HUDEP-2 (cell line): Measurements from ENCODE around the gene ETV6.

Experiments
- DNase-seq, 76 experiments: peaks; one replicate each; lab custom pipeline; 2025; ENCODE audit not compliant: unreplicated experiment in 76 of 76; lab: John Stamatoyannopoulos, UW

The ETV6 gene

DNA sequence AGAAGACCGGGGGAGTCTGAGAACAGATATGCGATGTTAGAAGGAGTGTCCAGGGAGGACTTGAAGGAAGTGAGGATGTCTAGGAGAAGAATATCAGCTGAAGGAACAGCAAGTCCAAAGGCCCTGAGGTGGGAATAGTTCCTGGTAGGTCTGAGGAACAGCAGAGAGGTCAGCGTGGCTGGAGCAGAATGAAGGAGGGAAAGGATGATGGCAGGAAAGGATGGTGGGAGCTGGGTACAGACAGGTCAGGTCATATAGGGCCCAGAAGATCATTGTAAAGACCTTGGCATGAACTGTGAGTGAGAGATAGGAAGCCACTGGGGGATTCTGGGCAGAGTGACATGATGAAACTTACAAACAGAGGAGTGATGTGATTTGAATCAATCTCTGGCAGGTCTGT is 171.0 kb downstream of the ETV6 start:
- DNase-seq, result no peak

DNA sequence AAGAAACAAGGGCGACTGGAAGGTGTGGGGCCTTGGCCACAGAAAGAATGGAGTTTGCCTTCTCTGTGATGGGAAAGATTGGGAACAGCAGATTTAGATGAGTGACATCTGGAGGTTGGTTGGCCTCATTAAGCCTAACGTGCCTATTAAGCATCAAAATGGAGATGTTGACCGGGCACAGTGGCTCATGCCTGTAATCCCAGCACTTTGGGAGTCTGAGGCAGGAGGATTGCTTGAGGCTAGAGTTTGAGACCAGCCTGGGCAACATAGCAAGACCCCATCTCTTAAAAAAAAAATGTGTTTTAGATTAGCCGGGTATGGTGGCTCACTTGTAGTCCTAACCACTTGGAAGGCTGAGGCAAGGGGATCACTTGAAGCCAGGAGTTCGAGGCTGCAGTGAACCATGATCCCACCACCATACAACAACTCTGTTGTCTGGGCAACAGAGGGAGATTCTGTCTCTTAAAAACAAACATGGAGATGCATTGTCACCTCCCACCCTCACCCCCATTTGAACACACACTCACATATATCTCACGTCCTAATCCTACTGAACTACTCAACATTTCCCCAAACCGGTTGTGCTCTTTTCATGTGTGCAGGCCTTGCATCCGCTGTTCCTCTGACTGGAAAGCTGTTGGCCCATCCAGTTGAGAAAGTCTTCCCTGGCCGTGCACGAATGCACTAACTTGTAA is 172.1 kb downstream of the ETV6 start:
- DNase-seq, result no peak

GRCh38 chr12:11822081-11822834 is 172.8 kb downstream of the ETV6 start:
- DNase-seq, result no peak

GRCh38 chr12:11823043-11823442 is 173.6 kb downstream of the ETV6 start:
- no peak for DNase-seq

GRCh38 chr12:11823593-11823992 is 174.1 kb downstream of the ETV6 start:
- no peak for DNase-seq

DNA sequence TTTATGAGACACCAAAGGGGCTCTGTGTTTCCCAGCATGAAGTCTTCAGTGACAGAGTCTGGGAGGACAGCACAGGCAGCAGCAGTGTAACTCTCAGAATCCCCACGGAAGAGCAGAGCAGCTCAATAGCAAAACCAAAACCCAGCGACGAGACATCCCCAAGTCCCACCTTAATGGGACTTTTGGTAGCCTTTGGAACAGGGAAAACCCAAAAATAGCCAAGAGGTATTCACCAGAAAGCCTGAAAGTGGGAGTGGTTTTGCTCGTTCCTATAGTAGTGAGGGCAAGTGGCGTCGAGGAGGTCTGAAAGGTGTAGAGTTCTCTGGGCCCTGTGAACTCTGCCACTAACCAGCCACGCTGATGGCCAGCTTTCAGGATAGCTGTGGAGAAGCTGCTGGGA is 174.6 kb downstream of the ETV6 start:
- no peak for DNase-seq

DNA sequence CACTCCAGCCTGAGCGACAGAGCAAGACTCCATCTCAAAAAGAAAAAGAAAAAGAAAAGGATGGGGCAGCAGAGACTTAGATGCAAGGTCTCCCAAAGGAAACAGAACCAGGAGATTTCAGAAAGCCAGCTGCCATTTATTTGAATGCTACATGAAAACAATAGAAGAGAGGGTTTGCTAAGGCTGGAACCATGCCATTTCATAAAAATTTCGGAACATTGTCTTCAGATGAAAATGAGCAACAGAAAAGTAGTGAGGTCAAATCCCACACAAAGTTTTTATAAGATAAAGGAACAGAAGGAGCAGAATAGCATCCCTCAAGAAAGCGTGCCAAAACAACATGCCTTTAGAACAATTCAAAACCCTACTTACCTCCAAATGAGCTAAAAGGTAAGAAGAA is 175.3 kb downstream of the ETV6 start:
- no peak for DNase-seq

DNA sequence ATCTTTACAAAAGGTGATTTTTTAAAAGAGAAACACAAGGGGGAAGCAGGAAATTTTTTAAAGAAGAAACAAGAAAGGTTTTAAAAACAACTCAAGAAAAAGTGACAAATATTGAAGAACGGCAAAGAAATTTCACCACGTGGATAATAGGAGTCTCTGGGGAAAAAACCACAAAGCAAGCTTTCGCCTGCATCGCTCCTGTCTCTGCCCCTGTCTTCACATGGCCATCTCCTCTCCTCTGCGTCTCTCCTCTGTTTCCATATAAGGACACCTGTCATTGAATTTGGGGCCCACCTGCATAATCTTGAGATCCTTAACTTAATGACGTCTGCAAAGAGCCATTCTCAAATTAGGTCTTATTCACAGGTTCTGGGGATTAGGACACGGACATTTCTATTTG is 175.8 kb downstream of the ETV6 start:
- DNase-seq, result no peak

- no peak for DNase-seq
Observed at GRCh38 chr12:11826574-11826973, 177.1 kb downstream of the ETV6 start.

DNA sequence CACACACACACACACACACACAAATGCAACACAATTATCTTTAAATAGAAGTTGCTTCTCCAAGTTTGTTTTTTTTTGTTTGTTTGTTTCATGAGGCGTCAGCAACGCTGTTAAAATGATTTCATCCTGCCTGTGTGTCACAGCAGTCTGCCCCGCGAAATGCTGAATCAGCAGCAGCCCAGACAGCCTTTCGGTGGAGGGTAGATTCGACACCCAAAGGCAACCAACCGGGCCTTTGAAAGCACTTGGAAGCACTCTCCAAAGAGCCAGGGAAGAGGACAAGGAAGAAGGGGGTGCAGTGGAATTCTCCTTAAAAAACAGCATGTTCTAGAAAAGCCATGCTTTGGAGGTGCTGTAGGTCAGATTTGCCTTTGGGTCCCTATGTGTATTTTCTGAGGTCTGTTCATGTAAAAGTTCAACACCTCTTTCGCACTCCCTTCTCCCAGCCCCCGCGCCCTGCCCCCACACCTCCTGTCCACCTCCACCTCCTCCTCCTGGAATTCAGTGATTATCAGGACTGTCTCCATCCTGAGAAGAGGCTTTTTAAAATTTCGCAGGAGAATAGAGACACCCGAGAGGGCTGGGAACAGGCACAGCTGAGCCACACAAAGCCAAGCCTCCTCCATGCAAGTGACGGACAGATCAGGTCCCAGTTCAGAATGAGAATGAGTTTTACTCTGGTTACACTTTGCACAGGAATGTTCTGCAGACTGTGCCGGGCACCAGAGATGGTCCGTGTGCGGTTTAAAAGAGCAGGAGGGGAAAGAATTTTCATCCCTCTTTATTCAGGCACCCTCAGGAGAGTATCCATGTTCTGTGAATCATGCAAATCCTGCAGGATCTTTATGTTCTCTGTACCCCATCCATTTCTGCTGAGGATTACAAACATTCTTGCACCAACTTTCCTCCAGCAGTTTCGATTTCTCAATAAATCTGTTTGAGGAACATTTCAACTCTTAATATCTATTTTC is 177.9 kb downstream of the ETV6 start:
- DNase-seq, result no peak

- DNase-seq, result no peak
Observed at GRCh38 chr12:11829764-11830194, 180.3 kb downstream of the ETV6 start.

GRCh38 chr12:11830307-11830801 is 180.9 kb downstream of the ETV6 start:
- no peak for DNase-seq

DNA sequence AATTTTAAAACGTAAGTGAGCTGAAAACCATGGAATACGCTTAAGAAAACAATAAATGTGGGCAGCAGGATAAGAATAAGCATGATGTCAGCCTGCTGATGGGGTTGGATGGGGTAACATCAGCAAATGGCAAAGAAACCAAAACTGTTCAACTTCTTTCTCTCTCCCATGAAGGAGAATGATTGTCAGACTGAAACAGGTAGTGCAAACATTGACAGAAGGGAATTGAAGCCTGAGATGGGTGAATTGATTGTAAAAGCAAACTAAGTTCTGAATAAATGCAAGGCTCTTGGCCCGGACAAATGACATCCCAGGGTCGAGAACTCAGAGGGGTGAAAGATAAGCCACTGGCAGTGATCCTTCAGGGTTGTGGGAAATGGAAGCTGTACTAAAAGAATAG is 182.6 kb downstream of the ETV6 start:
- DNase-seq, result no peak

GRCh38 chr12:11833174-11833895 is 183.9 kb downstream of the ETV6 start:
- DNase-seq, result no peak

DNA sequence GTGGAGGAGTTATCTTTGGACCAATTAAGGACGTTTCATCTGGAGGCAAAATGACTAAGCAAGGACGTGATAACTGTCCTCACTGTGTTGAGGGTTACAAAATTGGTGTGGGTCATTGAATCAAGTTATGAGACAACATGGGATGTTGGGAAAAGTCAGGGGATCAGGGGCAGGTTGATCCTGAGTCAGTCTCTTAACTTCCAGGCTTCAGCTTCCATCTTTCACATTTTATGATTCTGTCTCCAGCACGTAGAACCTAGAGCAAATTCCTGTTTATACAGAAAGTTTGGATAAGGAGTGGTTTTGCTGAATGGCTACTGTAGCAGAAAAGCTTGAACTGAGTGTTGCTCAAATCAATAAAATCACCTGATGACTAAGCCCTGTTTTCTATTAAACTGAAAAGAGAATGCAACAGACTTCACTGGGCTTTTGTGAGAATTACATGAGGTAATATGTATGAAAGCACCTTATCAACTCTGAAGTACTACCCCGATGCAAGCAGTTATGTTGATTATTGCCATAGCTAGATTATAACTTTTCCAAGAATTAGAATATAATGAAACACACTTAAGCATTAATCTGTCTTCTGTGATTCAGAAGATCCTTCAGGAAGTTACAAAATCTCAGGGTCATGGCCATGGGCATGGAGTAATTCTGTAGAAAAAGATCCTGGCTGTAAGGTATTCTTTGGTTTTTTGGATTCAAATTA is 184.8 kb downstream of the ETV6 start:
- DNase-seq, result no peak

DNA sequence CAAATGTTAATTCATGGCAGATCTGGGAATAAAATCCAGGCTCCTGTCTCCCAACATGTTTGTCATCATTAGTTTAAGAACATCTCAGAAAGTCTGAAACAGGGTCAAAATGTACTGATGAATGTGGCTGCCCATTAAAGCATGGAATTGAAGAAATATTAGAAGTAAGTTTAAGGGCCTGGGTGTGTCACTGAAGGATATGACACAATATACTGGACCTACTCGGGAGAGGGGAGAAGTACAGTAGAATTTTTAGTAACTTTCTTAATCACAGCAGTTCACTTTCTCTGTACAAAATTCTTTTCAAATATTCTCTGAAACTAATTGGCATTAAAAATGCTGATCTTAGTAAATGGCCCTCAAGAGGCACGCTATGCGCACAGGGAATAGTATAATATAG is 185.5 kb downstream of the ETV6 start:
- DNase-seq, result no peak

DNA sequence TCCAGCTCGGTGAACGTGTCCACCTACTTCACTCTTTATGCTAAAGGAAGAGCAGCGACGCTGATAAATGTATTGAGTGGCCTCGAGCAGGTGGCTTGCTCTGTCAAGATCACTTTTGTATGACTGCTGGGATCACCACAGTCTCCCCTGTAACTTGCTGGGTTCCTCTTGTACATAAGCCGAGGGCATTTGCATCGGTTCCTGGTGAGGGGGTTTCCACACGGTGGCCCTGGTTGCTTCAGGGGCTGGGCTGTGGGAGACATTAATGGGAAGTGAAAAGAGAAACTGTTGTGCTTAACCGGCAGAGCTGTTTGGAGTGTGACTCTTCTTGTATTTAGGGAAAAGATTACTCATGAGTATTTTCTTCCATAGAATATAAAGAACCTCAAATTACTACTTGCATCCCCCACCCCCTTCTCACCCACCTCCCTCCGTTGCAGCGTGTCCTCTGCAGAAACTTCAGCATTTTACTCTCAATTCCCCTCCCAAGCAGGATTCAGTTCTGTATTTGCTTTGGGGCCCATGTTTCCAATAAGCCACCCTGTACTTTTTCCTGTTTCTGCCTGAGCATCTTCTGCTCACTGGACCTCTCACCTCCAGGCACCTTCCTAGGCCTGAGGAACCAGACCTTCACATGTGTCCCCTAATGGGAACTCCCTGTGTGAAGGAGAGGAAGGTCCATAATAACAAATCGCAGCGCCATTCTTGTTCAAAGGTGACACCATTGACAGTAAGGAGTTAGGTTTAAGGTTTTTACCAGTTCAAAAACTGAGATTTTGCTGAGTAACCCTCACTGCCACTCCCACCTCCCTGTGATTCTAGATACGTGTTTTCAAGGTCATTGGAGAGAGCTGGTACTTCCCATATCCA is 187.0 kb downstream of the ETV6 start:
- DNase-seq, result no peak

GRCh38 chr12:11837216-11837934 is 187.9 kb downstream of the ETV6 start:
- no peak for DNase-seq
